Muscle layer of duodenum (tissue), 2 donors: ENCODE results near the gene BANF2.

ENCODE experiments used
- H3K27ac ChIP-seq: one replicate; pipeline ENCODE4 v1.7.0; 2013; ENCODE audit warnings: mild to moderate bottlenecking, low read length
- H3K27me3 ChIP-seq: one replicate; pipeline ENCODE4 v1.7.0; 2013; ENCODE audit warnings: low read depth, mild to moderate bottlenecking, control low read depth, low read length
- H3K36me3 ChIP-seq, 2 donors: one replicate each; pipeline ENCODE4 v1.7.0; 2013; ENCODE audit warnings: low read length in 2 of 2, control low read depth in 1 of 2, mild to moderate bottlenecking in 1 of 2; ENCODE audit not compliant: insufficient read depth in 2 of 2, control insufficient read depth in 1 of 2
- H3K4me1 ChIP-seq, 2 donors: one replicate each; pipeline ENCODE4 v1.7.0; 2013; ENCODE audit warnings: low read length in 2 of 2, mild to moderate bottlenecking in 2 of 2, control low read depth in 1 of 2, moderate library complexity in 1 of 2; ENCODE audit not compliant: insufficient read depth in 2 of 2, control insufficient read depth in 1 of 2
- H3K4me3 ChIP-seq, 2 donors: one replicate each; pipeline ENCODE4 v1.7.0; 2013; ENCODE audit warnings: low read length in 2 of 2, low read depth in 1 of 2, mild to moderate bottlenecking in 1 of 2
- H3K9me3 ChIP-seq, 2 donors: one replicate each; pipeline ENCODE4 v1.7.0; 2013; ENCODE audit warnings: low read length in 2 of 2, control low read depth in 1 of 2, mild to moderate bottlenecking in 1 of 2; ENCODE audit not compliant: control insufficient read depth in 1 of 2
- donor health status: healthy.

Gene BANF2

GRCh38 chr20:17712708-17713107 is 12.9 kb downstream of the BANF2 start:
- H3K27ac ChIP-seq: no peak overlapping the region
- H3K9me3 ChIP-seq: no peaks in the 10 kb centered on the region
- H3K4me1 ChIP-seq: no peaks in the 10 kb centered on the region
- no peaks in the 10 kb centered on the region for H3K27me3 ChIP-seq
- no peaks in the 10 kb centered on the region for H3K36me3 ChIP-seq
- H3K4me3 ChIP-seq: no peak overlapping the region

DNA sequence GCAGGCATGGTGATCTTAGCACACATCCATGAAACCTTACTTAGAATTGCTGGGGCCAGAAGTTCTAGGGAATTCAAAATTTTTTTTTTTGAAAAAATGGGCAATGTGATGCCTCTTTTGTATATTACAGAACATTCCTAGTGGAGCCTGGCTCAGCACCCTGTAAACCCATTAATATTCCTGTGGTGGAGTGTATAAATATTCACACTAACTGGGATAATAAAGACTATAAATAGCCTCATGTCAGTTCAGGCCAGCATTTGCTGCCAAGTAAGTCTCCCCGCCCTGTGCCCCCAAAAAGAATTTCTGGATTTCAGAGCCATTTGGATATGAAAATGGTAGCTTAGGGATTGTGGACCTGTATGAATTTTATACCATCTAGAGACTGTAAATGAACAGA is 14.8 kb downstream of the BANF2 start:
- Histone ChIP-seq H3K4me1 (no peaks in the 10 kb centered on the region), H3K27ac (no peak overlapping the region), H3K9me3 (no peaks in the 10 kb centered on the region), H3K4me3 (no peak overlapping the region), H3K36me3 (no peaks in the 10 kb centered on the region), H3K27me3 (no peaks in the 10 kb centered on the region)

GRCh38 chr20:17715075-17715474 is 15.3 kb downstream of the BANF2 start:
- H3K4me1 ChIP-seq: no peaks in the 10 kb centered on the region

GRCh38 chr20:17716331-17716730 is 16.6 kb downstream of the BANF2 start:
- H3K4me1 ChIP-seq: no peaks in the 10 kb centered on the region
- H3K27me3 ChIP-seq: no peaks in the 10 kb centered on the region
- H3K4me3 ChIP-seq: no peak overlapping the region
- no peaks in the 10 kb centered on the region for H3K36me3 ChIP-seq
- H3K9me3 ChIP-seq: no peaks in the 10 kb centered on the region
- H3K27ac ChIP-seq: no peak overlapping the region

More at GRCh38 chr20:17715075-17715474, 15.3 kb downstream of the BANF2 start:
- Histone ChIP-seq H3K36me3 (no peaks in the 10 kb centered on the region), H3K27ac (no peak overlapping the region), H3K4me3 (no peak overlapping the region), H3K27me3 (no peaks in the 10 kb centered on the region), H3K9me3 (no peaks in the 10 kb centered on the region)

GRCh38 chr20:17720755-17721154 is 21.0 kb downstream of the BANF2 start:
- Histone ChIP-seq H3K9me3 (no peaks in the 10 kb centered on the region), H3K4me3 (no peak overlapping the region), H3K27me3 (no peaks in the 10 kb centered on the region), H3K4me1 (no peaks in the 10 kb centered on the region), H3K27ac (no peak overlapping the region), H3K36me3 (no peaks in the 10 kb centered on the region)

DNA sequence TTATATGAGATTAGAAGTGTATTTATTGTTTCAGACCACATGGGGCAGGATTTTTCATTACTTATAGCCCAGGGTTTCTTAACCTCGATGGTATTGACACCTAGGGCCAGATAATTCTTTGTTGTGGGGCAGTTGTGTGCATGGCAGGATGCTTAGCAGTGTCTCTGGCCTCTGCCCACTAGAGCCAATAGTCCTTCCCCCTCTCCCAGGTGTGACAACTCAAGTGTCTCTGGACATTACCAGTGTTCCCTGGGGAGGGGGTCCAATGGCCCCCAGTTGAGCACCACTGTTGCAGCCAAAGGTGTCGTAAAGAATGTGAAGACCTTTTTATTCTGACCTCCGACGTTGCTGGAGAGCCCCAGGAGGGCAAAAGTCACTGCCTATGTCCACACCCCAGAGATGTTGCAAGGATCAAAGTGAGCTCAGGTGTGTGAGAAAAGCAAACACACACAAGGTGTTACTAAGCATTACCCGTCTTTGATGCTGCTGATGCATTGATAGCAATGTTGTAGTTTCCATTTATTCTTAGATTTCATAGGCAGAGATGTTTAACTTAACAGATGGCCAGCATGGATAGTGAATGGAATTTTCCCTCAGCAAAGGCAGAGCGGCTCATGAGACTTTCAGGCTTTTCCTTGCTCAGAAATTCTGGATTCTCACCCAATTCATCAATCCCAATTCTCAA is 22.2 kb downstream of the BANF2 start:
- no peaks in the 10 kb centered on the region for H3K4me1 ChIP-seq
- H3K27me3 ChIP-seq: no peaks in the 10 kb centered on the region
- no peak overlapping the region for H3K27ac ChIP-seq
- H3K9me3 ChIP-seq: no peaks in the 10 kb centered on the region
- no peaks in the 10 kb centered on the region for H3K36me3 ChIP-seq
- H3K4me3 ChIP-seq: no peak overlapping the region

DNA sequence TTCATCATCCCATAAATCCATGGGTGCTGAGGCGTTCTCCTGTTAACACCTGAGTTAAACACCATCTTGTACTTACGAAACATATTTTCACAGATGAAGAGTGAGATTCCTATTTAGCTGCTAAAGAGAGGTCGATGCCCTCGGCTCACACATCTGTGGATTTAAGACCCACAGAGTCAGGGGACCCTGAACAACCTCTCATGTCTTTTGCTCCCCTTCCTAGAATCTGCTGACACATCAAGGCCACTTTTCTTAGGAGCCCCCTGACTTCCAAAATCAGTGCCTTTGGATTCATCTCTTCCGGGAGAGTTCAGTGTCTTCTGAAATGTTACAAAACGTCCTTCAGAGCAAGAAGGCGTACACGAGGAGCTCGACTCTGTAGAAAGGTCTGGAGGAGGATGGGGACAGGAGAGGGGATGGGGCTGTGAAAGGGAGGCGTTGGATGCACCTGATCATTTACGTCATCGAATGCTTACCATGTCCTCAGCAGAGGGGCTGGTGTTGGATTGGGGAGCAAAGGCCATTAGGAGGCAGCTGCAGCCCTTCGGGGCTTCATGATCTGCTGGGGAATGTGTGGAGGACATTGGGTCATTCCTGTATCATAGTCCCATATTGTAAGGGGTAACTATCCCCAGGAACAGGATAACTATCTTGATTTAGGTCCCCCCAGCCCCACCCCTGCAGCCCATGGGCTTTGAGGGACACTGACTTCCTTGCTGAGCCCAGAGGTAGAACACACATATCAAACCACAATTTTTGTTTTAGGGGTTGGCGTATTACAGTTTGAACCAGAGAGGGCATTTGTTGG is 22.9 kb downstream of the BANF2 start:
- no peaks in the 10 kb centered on the region for H3K4me1 ChIP-seq
- no peak overlapping the region for H3K27ac ChIP-seq
- H3K36me3 ChIP-seq: no peaks in the 10 kb centered on the region
- H3K27me3 ChIP-seq: no peaks in the 10 kb centered on the region
- no peaks in the 10 kb centered on the region for H3K9me3 ChIP-seq
- no peak overlapping the region for H3K4me3 ChIP-seq

DNA sequence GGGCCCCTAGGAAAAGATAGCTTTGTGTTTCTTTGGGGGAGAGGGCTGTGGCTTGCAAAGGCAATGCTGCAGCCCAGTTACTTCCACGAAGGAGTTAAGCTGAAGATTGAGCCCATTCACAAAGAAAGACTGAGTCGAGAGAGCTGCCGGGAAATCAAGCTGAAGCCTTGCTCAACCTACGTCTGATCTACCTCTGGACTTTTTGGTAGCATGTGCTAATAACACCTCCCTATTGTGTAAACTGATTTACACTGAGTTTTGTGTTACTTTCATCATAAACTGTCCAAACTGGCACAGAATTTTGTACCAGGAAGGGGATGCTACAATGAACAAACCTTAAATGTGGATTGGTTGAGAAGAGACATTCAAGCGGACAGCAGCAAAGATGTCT is 23.5 kb downstream of the BANF2 start:
- H3K27ac ChIP-seq: no peak overlapping the region
- no peaks in the 10 kb centered on the region for H3K9me3 ChIP-seq
- no peak overlapping the region for H3K4me3 ChIP-seq
- no peaks in the 10 kb centered on the region for H3K36me3 ChIP-seq
- no peaks in the 10 kb centered on the region for H3K27me3 ChIP-seq
- no peaks in the 10 kb centered on the region for H3K4me1 ChIP-seq

GRCh38 chr20:17725094-17725835 is 25.5 kb downstream of the BANF2 start:
- H3K27me3 ChIP-seq: no peaks in the 10 kb centered on the region
- H3K36me3 ChIP-seq: no peaks in the 10 kb centered on the region
- H3K4me3 ChIP-seq: no peak overlapping the region
- no peaks in the 10 kb centered on the region for H3K9me3 ChIP-seq
- no peak overlapping the region for H3K27ac ChIP-seq
- no peaks in the 10 kb centered on the region for H3K4me1 ChIP-seq

- Histone ChIP-seq H3K27ac (no peak overlapping the region), H3K27me3 (no peaks in the 10 kb centered on the region), H3K36me3 (no peaks in the 10 kb centered on the region), H3K9me3 (no peaks in the 10 kb centered on the region), H3K4me3 (no peak overlapping the region), H3K4me1 (no peaks in the 10 kb centered on the region)
Measured at GRCh38 chr20:17726902-17727301, 27.1 kb downstream of the BANF2 start.

DNA sequence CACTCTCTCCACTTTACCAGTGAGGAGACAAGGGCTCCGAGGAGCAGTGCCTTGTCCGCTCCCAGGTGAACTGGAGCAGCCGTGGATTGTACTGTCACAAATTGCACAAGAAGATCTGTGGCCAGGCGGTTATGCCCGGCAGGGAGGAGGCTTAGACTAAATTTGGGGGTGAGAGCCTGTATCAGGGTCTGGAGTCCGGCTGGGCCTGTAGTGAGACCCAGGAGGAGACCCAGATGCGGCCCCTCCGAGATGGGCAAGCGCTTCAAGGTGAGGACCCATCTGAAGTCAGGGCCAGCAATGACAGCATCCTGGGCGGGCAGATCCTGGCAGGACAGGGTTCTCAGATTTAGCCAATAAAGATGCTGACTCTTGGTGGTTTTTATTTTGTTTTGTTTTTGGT is 27.6 kb downstream of the BANF2 start:
- Histone ChIP-seq H3K4me3 (no peak overlapping the region), H3K9me3 (no peaks in the 10 kb centered on the region), H3K27ac (no peak overlapping the region), H3K4me1 (no peaks in the 10 kb centered on the region), H3K36me3 (no peaks in the 10 kb centered on the region), H3K27me3 (no peaks in the 10 kb centered on the region)
